Transverse colon (tissue), 3 donors: Measurements from ENCODE around the gene RSPRY1.

Source experiments
- CTCF ChIP-seq, 5 experiments: fragments of 200-600 bp in 3 of 5; fragments of 450-650 bp in 2 of 5; sonication (generic) in 3 of 5; IDR thresholded peaks; 1 replicate in 2 of 5; 2 replicates in 3 of 5; pipeline ENCODE4 v1.5.1; 2016 to 2017; ENCODE audit warnings: antibody characterized with exemption in 5 of 5, inconsistent platforms in 3 of 5, mild to moderate bottlenecking in 2 of 5, moderate library complexity in 1 of 5
- POLR2A ChIP-seq: fragments of 450-650 bp; IDR thresholded peaks from one replicate; pipeline ENCODE4 v1.6.1; 2016; ENCODE audit warnings: antibody characterized with exemption, mild to moderate bottlenecking, moderate library complexity

DNA sequence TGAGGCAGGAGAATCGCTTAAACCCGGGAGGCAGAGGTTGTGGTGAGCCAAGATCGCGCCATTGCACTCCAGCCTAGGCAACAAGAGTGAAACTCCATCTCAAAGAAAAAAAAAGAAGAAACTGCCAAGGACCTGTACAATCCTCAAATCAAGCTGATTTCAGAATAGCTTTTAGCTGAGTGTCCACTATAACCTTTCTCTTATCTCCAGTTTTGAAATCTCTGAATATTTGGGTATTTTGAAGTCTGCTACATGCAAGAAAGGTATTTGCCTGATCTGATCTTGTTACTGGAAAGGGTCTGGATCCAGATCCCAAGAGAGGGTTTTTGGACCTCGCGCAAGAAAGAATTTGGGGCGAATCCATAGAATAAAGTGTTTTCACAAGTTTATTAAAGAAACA lies 39.8 kb downstream of the RSPRY1 start:
- TF ChIP-seq CTCF (IDR thresholded peaks at IDR 0.05) (no peak), POLR2A (no peak)
